CD4-positive, alpha-beta memory T cell (primary cell): ENCODE measurements around the gene RCN1. TPM values are rescaled to one million over a fixed set of nuclear protein-coding genes. Genes with fewer than 3 reads are reported as not detected.

Experiments used
- CTCF ChIA-PET: fragments of 350-600 bp; sonication (Branson Sonifier 250); formaldehyde crosslinking; loops from one replicate; lab custom pipeline; 2021; ENCODE audit warnings: inconsistent platforms; ENCODE audit not compliant: partially characterized antibody; lab: Charles Lee
- POLR2A ChIA-PET: fragments of 350-600 bp; sonication (Branson Sonifier 250); formaldehyde crosslinking; loops from one replicate; lab custom pipeline; 2021; ENCODE audit not compliant: partially characterized antibody; lab: Charles Lee
- DNase-seq, 5 donors: peaks; one replicate each; pipeline versions ENCODE4 v3.0.0 to v3.0.0-alpha.2; 2020 to 2022; ENCODE audit warnings: mixed read lengths in 1 of 5
- H3K27ac ChIP-seq: one replicate; pipeline ENCODE4 v1.7.0; 2013; ENCODE audit warnings: low read depth, low read length
- H3K27me3 ChIP-seq: 2 replicates; pipeline ENCODE4 v1.7.0; 2013; ENCODE audit warnings: mild to moderate bottlenecking, low read length, moderate library complexity; ENCODE audit not compliant: insufficient read depth
- H3K36me3 ChIP-seq: 2 replicates; pipeline ENCODE4 v1.7.0; 2013; ENCODE audit warnings: mild to moderate bottlenecking, low read length, moderate library complexity; ENCODE audit not compliant: insufficient read depth
- H3K4me1 ChIP-seq: 2 replicates; pipeline ENCODE4 v1.7.0; 2013; ENCODE audit warnings: mild to moderate bottlenecking, low read length, moderate library complexity; ENCODE audit not compliant: insufficient read depth
- H3K4me3 ChIP-seq, 2 donors: one replicate each; pipeline ENCODE4 v1.7.0; 2013; ENCODE audit warnings: low read length in 2 of 2, mild to moderate bottlenecking in 1 of 2
- H3K9me3 ChIP-seq, 2 donors: one replicate each; pipeline ENCODE4 v1.7.0; 2013; ENCODE audit warnings: low read length in 2 of 2, control low read depth in 1 of 2; ENCODE audit not compliant: control insufficient read depth in 1 of 2
- H3K27ac Mint-ChIP-seq, 7 donors: one replicate each; pipeline ENCODE4 v1.8.0; 2020 to 2021; ENCODE audit warnings: mixed read lengths in 7 of 7, mild to moderate bottlenecking in 6 of 7, inconsistent platforms in 3 of 7, moderate library complexity in 3 of 7
- H3K27me3 Mint-ChIP-seq, 2 donors: one replicate each; pipeline ENCODE4 v1.8.0; 2020 to 2021; ENCODE audit warnings: mixed read lengths in 2 of 2
- H3K36me3 Mint-ChIP-seq, 2 donors: one replicate each; pipeline ENCODE4 v1.8.0; 2020 to 2021; ENCODE audit warnings: mixed read lengths in 2 of 2, inconsistent platforms in 1 of 2, mild to moderate bottlenecking in 1 of 2
- H3K4me1 Mint-ChIP-seq, 4 donors: one replicate each; pipeline ENCODE4 v1.8.0; 2020 to 2021; ENCODE audit warnings: mixed read lengths in 4 of 4, mild to moderate bottlenecking in 1 of 4
- H3K4me3 Mint-ChIP-seq, 8 donors: one replicate each; pipeline ENCODE4 v1.8.0; 2020 to 2021; ENCODE audit warnings: mixed read lengths in 8 of 8, mild to moderate bottlenecking in 7 of 8, moderate library complexity in 6 of 8, inconsistent platforms in 3 of 8
- H3K9me3 Mint-ChIP-seq, 8 donors: one replicate each; pipeline ENCODE4 v1.8.0; 2020 to 2021; ENCODE audit warnings: mixed read lengths in 8 of 8, mild to moderate bottlenecking in 5 of 8, inconsistent platforms in 3 of 8, moderate library complexity in 1 of 8
- intact Hi-C: fragments of 100-400 bp; cut with micrococcal nuclease; formaldehyde crosslinking; loops from one replicate; pipeline ENCODE4 v1.15.1; 2023
- polyA plus RNA-seq, 2 donors: library from polyadenylated mRNA; unstranded; fragments of 300-500 nt; fragmentation: Illumina TruSeq; gene quantifications; one replicate each; pipeline ENCODE4 v1.2.3, GENCODE V29; 2021
- total RNA-seq, 2 experiments: library from RNA; stranded (reverse); gene quantifications; one replicate each; pipeline ENCODE4 v1.2.3, GENCODE V29; 2021

RCN1 gene
- 1 to 10 TPM; 6.3 to 6.9 TPM for total RNA-seq
- polyA plus RNA-seq = 10 to 100 TPM in 1 of 2 donors, 1 to 10 TPM in 1; 7.4 to 10.2 TPM

DNA sequence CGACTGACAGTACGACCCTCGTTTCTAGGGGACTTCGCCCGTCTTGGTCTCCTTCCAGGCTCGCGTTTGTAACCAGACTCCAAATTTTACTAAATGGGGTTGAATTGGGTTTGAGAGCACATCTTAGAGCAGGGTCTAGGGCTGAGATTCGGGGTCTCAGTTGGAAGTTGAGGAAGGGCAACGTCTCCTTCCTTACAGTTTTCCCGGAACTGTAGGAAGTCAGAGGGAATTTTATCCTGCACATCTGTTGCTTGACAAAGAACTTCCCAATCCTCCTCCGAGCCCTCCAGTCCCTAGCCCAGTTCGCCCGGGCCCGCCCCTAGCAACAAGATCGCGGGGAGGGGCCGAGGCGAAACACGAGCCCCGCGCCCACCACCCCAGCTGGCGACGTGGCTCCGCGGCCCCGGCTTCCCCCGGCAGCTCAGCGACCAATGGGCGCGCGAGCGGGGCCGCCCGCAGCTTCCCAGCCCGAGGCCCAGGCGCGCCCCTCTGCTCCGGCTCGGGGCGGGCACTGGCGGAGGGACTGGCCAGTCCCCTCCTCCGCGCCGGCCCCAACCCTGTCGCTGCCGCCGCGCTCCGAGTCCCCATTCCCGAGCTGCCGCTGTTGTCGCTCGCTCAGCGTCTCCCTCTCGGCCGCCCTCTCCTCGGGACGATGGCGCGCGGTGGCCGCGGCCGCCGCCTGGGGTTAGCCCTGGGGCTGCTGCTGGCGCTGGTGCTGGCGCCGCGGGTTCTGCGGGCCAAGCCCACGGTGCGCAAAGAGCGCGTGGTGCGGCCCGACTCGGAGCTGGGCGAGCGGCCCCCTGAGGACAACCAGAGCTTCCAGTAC lies at the start of gene RCN1:
Gene RCN1 (plus strand): TSS at position 530 of the 826 bp plus-strand sequence. CDS start 123 bp downstream, at position 653.
- H3K9me3 ChIP-seq = no peaks in the 10 kb centered on the region
- Mint-ChIP-seq H3K36me3 (peaks cover 0 to 1% of the 10 kb centered on the region in 2 donors), H3K4me1 (peaks cover 14 to 35% (median 21%) of the 10 kb centered on the region in 4 donors), H3K4me3 (peak within 1 kb of the TSS; percentile 81 to 89 (median 86)), H3K27ac (peak within 1 kb of the TSS; percentile 47 to 95 (median 88)), H3K27me3 (peaks cover 0 to 7% of the 10 kb centered on the region in 2 donors), H3K9me3 (no peaks in the 10 kb centered on the region)
- ChIA-PET CTCF (interaction anchor here (0.9 to 1.1 kb wide), 2 partner anchors 8 to 85 kb away, joined by 3 read pairs; no protein-coding TSS in a partner anchor), POLR2A (no interaction called here)
- intact Hi-C loops = loop anchor here (5.0 to 10.0 kb wide), 2 partner anchors 494 to 723 kb away; partner anchors contain the start of genes DCDC1, DNAJC24 and EIF3M
- no peaks in the 10 kb centered on the region for H3K36me3 ChIP-seq
- peak within 1 kb of the TSS; percentile 57 to 90 for H3K4me3 ChIP-seq
- H3K4me1 ChIP-seq = peaks cover 16% of the 10 kb centered on the region
- no peaks in the 10 kb centered on the region for H3K27me3 ChIP-seq
- H3K27ac ChIP-seq = peak within 1 kb of the TSS; percentile 54
- no peak for DNase-seq

- ChIA-PET POLR2A (no interaction called here), CTCF (interaction anchor here (1.2 to 1.8 kb wide), 4 partner anchors 8 to 18 kb away, joined by 3 to 10 read pairs (median 4); no protein-coding TSS in a partner anchor)
- intact Hi-C loops = no loop called here
- H3K9me3 Mint-ChIP-seq = no peaks in the 10 kb centered on the region
- H3K4me3 Mint-ChIP-seq = no peak overlapping the region
- Histone ChIP-seq H3K36me3 (no peaks in the 10 kb centered on the region), H3K4me1 (no peaks in the 10 kb centered on the region), H3K9me3 (no peaks in the 10 kb centered on the region), H3K4me3 (no peak overlapping the region), H3K27me3 (no peaks in the 10 kb centered on the region), H3K27ac (no peak overlapping the region)
- H3K27me3 Mint-ChIP-seq = peaks cover 10 to 19% of the 10 kb centered on the region in 2 donors
- no peaks in the 10 kb centered on the region for H3K36me3 Mint-ChIP-seq
- no peaks in the 10 kb centered on the region for H3K4me1 Mint-ChIP-seq
- H3K27ac Mint-ChIP-seq = no peak overlapping the region
- no peak for DNase-seq
Measured at GRCh38 chr11:32043737-32044136, 47.1 kb upstream of the RCN1 start.

- peaks cover 10 to 14% of the 10 kb centered on the region in 2 donors for H3K27me3 Mint-ChIP-seq
- no peaks in the 10 kb centered on the region for H3K27me3 ChIP-seq
- no peaks in the 10 kb centered on the region for H3K9me3 ChIP-seq
- intact Hi-C loops = no loop called here
- POLR2A ChIA-PET = no interaction called here
- no peaks in the 10 kb centered on the region for H3K4me1 Mint-ChIP-seq
- H3K27ac Mint-ChIP-seq = no peak overlapping the region
- H3K36me3 ChIP-seq = no peaks in the 10 kb centered on the region
- no peak overlapping the region for H3K27ac ChIP-seq
- no peaks in the 10 kb centered on the region for H3K4me1 ChIP-seq
- no peaks in the 10 kb centered on the region for H3K9me3 Mint-ChIP-seq
- H3K4me3 ChIP-seq = no peak overlapping the region
- CTCF ChIA-PET = interaction anchor here (1.2 to 1.8 kb wide), 4 partner anchors 8 to 18 kb away, joined by 3 to 10 read pairs (median 4); no protein-coding TSS in a partner anchor
- no peaks in the 10 kb centered on the region for H3K36me3 Mint-ChIP-seq
- DNase-seq = no peak
- no peak overlapping the region for H3K4me3 Mint-ChIP-seq
Measured at GRCh38 chr11:32044158-32044863, 46.6 kb upstream of the RCN1 start.

- intact Hi-C loops = no loop called here
- Histone ChIP-seq H3K27ac (no peak overlapping the region), H3K27me3 (no peaks in the 10 kb centered on the region), H3K4me1 (no peaks in the 10 kb centered on the region), H3K4me3 (no peak overlapping the region), H3K36me3 (no peaks in the 10 kb centered on the region), H3K9me3 (no peaks in the 10 kb centered on the region)
- ChIA-PET CTCF (interaction anchor here (1.7 to 11.1 kb wide), 2 partner anchors 9 to 131 kb away, joined by 10 to 206 read pairs; no protein-coding TSS in a partner anchor), POLR2A (no interaction called here)
- Mint-ChIP-seq H3K27me3 (peaks cover 10 to 16% of the 10 kb centered on the region in 2 donors), H3K4me3 (no peak overlapping the region), H3K9me3 (no peaks in the 10 kb centered on the region), H3K27ac (no peak overlapping the region), H3K4me1 (no peaks in the 10 kb centered on the region), H3K36me3 (no peaks in the 10 kb centered on the region)
- DNase-seq = no peak
Measured at GRCh38 chr11:32045456-32045855, 45.4 kb upstream of the RCN1 start.

GRCh38 chr11:32050264-32050663 lies 40.6 kb upstream of the RCN1 start:
- DNase-seq = no peak
- ChIA-PET CTCF (interaction anchor here (0.8 to 11.1 kb wide), 4 partner anchors 11 to 126 kb away, joined by 3 to 206 read pairs (median 12); no protein-coding TSS in a partner anchor), POLR2A (no interaction called here)
- Mint-ChIP-seq H3K36me3 (no peaks in the 10 kb centered on the region), H3K4me1 (no peaks in the 10 kb centered on the region), H3K27me3 (peaks cover 18 to 27% of the 10 kb centered on the region in 2 donors), H3K4me3 (no peak overlapping the region), H3K9me3 (no peaks in the 10 kb centered on the region), H3K27ac (no peak overlapping the region)
- no peaks in the 10 kb centered on the region for H3K4me1 ChIP-seq
- intact Hi-C loops = loop anchor here (5.0 kb wide), 2 partner anchors 653 to 943 kb away; no protein-coding TSS in a partner anchor
- no peaks in the 10 kb centered on the region for H3K36me3 ChIP-seq
- no peaks in the 10 kb centered on the region for H3K27me3 ChIP-seq
- H3K27ac ChIP-seq = no peak overlapping the region
- H3K4me3 ChIP-seq = no peak overlapping the region
- no peaks in the 10 kb centered on the region for H3K9me3 ChIP-seq

DNA sequence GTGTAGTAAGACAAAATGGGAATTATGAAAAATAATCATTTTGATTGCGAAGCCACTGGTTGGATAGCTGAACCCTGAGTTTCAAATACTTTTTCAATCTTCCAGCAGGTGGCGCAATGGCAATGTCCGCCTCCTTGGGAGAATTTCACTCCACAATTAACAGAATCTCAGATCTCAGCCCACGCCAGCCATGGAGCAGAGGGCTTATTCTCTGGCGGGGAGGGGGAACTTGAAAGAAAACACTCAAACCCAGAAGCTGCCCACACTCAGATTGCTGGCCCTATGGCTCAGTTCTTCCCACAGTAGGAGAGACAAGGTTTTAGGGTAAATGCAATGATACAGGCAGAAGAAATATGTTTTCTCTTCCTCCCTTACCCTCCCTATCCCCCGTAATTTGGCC lies 38.7 kb upstream of the RCN1 start:
- H3K27ac Mint-ChIP-seq = no peak overlapping the region
- POLR2A ChIA-PET = no interaction called here
- Histone ChIP-seq H3K4me3 (no peak overlapping the region), H3K4me1 (no peaks in the 10 kb centered on the region), H3K27ac (no peak overlapping the region), H3K27me3 (no peaks in the 10 kb centered on the region), H3K9me3 (no peaks in the 10 kb centered on the region), H3K36me3 (no peaks in the 10 kb centered on the region)
- H3K4me1 Mint-ChIP-seq = no peaks in the 10 kb centered on the region
- peaks cover 17 to 26% of the 10 kb centered on the region in 2 donors for H3K27me3 Mint-ChIP-seq
- CTCF ChIA-PET = interaction anchor here (0.9 to 11.1 kb wide), 22 partner anchors 9 to 262 kb away, joined by 3 to 206 read pairs (median 4); no protein-coding TSS in a partner anchor
- H3K36me3 Mint-ChIP-seq = no peaks in the 10 kb centered on the region
- DNase-seq = peak; percentile 25 to 48 (median 41)
- H3K4me3 Mint-ChIP-seq = no peak overlapping the region
- H3K9me3 Mint-ChIP-seq = no peaks in the 10 kb centered on the region
- intact Hi-C loops = loop anchor here (1.0 to 5.0 kb wide), 3 partner anchors 124 to 945 kb away; no protein-coding TSS in a partner anchor
